Fibroblast of mammary gland (primary cell): Measurements from ENCODE around the gene TSPEAR.

ENCODE experiments used
- DNase-seq: peaks from one replicate; pipeline ENCODE4 v3.0.0-alpha.2; 2010; ENCODE audit warnings: low read depth
- H3K4me3 ChIP-seq: 2 replicates; pipeline ENCODE4 v1.5.1; 2011; ENCODE audit warnings: low read depth, mild to moderate bottlenecking, low read length, moderate library complexity; ENCODE audit not compliant: control insufficient read depth
- CTCF ChIP-seq: conservative IDR thresholded peaks from 2 replicates; pipeline ENCODE4 v1.5.1; 2011; ENCODE audit warnings: low read depth, low read length, inconsistent platforms; ENCODE audit not compliant: control insufficient read depth, insufficient read depth

The TSPEAR gene

GRCh38 chr21:44703731-44704635 lies 7.4 kb downstream of the TSPEAR start:
- no peak overlapping the region for H3K4me3 ChIP-seq
- no peak for TF ChIP-seq CTCF
- DNase-seq = no peak

- no peak overlapping the region for H3K4me3 ChIP-seq
- no peak for DNase-seq
- TF ChIP-seq CTCF = no peak
Observed at GRCh38 chr21:44702973-44703730, 8.2 kb downstream of the TSPEAR start.

- H3K4me3 ChIP-seq = no peak overlapping the region
- TF ChIP-seq CTCF = no peak
- DNase-seq = no peak
Observed at GRCh38 chr21:44702111-44702972, 9.0 kb downstream of the TSPEAR start.

GRCh38 chr21:44701541-44701940 lies 9.8 kb downstream of the TSPEAR start:
- DNase-seq = no peak
- no peak overlapping the region for H3K4me3 ChIP-seq
- no peak for TF ChIP-seq CTCF

GRCh38 chr21:44701023-44701400 lies 10.4 kb downstream of the TSPEAR start:
- no peak for DNase-seq
- TF ChIP-seq CTCF = no peak

More at GRCh38 chr21:44701023-44701400, 10.4 kb downstream of the TSPEAR start:
- H3K4me3 ChIP-seq = no peak overlapping the region
